ENCODE results near the gene CAMSAP3. TPM values are rescaled to one million over a fixed set of nuclear protein-coding genes. Genes with fewer than 3 reads are reported as not detected.
A peak's percentile ranks its signal among the peaks of the same experiment; 100 is the strongest.

Gene CAMSAP3, protein sequence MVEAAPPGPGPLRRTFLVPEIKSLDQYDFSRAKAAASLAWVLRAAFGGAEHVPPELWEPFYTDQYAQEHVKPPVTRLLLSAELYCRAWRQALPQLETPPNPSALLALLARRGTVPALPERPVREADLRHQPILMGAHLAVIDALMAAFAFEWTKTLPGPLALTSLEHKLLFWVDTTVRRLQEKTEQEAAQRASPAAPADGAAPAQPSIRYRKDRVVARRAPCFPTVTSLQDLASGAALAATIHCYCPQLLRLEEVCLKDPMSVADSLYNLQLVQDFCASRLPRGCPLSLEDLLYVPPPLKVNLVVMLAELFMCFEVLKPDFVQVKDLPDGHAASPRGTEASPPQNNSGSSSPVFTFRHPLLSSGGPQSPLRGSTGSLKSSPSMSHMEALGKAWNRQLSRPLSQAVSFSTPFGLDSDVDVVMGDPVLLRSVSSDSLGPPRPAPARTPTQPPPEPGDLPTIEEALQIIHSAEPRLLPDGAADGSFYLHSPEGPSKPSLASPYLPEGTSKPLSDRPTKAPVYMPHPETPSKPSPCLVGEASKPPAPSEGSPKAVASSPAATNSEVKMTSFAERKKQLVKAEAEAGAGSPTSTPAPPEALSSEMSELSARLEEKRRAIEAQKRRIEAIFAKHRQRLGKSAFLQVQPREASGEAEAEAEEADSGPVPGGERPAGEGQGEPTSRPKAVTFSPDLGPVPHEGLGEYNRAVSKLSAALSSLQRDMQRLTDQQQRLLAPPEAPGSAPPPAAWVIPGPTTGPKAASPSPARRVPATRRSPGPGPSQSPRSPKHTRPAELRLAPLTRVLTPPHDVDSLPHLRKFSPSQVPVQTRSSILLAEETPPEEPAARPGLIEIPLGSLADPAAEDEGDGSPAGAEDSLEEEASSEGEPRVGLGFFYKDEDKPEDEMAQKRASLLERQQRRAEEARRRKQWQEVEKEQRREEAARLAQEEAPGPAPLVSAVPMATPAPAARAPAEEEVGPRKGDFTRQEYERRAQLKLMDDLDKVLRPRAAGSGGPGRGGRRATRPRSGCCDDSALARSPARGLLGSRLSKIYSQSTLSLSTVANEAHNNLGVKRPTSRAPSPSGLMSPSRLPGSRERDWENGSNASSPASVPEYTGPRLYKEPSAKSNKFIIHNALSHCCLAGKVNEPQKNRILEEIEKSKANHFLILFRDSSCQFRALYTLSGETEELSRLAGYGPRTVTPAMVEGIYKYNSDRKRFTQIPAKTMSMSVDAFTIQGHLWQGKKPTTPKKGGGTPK
- total RNA-seq: 1 to 10 TPM in 1 of 2 experiments, under 1 TPM in 1; 0.99 to 2.2 TPM
- under 1 TPM in 2 of 3 donors, not detected in 1; 0.20 to 0.58 TPM for polyA plus RNA-seq
- total RNA-seq: 0.49 to 3.3 (median 1.7) reads per million in 6 experiments

- peaks cover 13 to 51% (median 35%) of the 10 kb centered on the region in 5 donors for H3K27me3 Mint-ChIP-seq
- POLR2A ChIA-PET: no interaction called here
- H3K4me1 Mint-ChIP-seq: peaks cover 4 to 8% (median 6%) of the 10 kb centered on the region in 4 donors
- peak within 1 kb of the TSS; percentile 67 to 86 (median 79) for H3K4me3 Mint-ChIP-seq
- peaks cover 0 to 3% (median 0%) of the 10 kb centered on the region in 3 donors for H3K36me3 Mint-ChIP-seq
- H3K27ac Mint-ChIP-seq: peak within 1 kb of the TSS in 1 of 10 donors; percentile 16
- no peaks in the 10 kb centered on the region for H3K9me3 Mint-ChIP-seq
- ATAC-seq: peak; percentile 85 to 86
- DNase-seq: peak in 9 of 10 donors; percentile 24 to 70 (median 53)
Observed at GRCh38 chr19:7595466-7596133, at the start of gene CAMSAP3. Gene CAMSAP3 (plus strand): TSS chr19:7595863. CDS start chr19:7596003, 140 bp downstream.

DNA sequence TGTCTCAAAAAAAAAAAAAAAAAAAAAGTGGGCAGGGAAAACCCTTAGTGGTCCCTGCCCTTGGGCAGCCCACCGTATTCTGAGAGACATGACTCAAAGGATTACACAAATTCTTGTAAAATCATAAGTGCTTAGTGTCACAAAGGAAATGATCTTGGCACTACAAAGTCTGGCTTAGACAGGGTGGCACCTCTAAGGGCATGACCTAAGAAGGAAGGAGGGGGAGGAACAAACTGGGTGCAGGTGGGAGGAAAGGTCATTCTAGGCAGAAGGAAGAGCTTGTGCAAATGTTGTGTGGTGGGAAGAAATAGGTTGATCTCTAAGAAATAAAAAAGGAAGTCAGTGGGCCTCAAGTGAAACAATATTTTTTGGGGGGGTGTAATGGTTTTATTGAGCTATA is 49.8 kb upstream of the CAMSAP3 start:
- no peaks in the 10 kb centered on the region for H3K9me3 Mint-ChIP-seq
- H3K36me3 Mint-ChIP-seq: peaks cover 0 to 29% (median 6%) of the 10 kb centered on the region in 3 donors
- ATAC-seq (peak in 1 of 2 donors; percentile 36), DNase-seq (no peak)
- H3K4me3 Mint-ChIP-seq: no peak overlapping the region
- no peaks in the 10 kb centered on the region for H3K27me3 Mint-ChIP-seq
- POLR2A ChIA-PET: interaction anchor here (0.6 kb wide), 1 partner anchor 26 kb away, joined by 5 read pairs; no protein-coding TSS in a partner anchor
- H3K27ac Mint-ChIP-seq: peak overlapping the region in 4 of 10 donors; percentile 1 to 36 (median 16)
- H3K4me1 Mint-ChIP-seq: peaks cover 5 to 17% (median 8%) of the 10 kb centered on the region in 4 donors

DNA sequence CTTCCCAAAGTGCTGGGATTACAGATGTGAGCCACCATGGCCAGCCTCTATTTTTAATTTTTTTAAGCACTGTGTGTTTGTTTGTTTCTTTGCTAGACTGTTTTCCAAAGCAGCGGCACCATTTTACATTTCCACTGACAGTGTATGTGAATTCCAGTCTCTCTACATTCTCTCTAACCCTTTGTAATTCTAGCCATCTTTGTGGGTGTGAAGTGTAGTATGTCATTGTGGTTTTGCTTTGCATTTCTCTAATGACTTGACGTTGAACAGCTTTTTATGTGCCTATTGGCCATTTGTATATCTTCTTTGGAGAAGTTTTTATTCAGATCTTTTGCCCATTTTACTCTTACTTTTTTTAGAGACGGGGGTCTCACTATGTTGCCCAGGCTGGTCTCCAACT is 48.5 kb upstream of the CAMSAP3 start:
- DNase-seq (no peak), ATAC-seq (no peak)
- POLR2A ChIA-PET: no interaction called here
- no peaks in the 10 kb centered on the region for H3K27me3 Mint-ChIP-seq
- no peak overlapping the region for H3K4me3 Mint-ChIP-seq
- H3K9me3 Mint-ChIP-seq: no peaks in the 10 kb centered on the region
- H3K36me3 Mint-ChIP-seq: peaks cover 0 to 27% (median 9%) of the 10 kb centered on the region in 3 donors
- H3K4me1 Mint-ChIP-seq: peaks cover 7 to 17% (median 14%) of the 10 kb centered on the region in 4 donors
- H3K27ac Mint-ChIP-seq: peak overlapping the region in 3 of 10 donors; percentile 19 to 72 (median 36)

DNA sequence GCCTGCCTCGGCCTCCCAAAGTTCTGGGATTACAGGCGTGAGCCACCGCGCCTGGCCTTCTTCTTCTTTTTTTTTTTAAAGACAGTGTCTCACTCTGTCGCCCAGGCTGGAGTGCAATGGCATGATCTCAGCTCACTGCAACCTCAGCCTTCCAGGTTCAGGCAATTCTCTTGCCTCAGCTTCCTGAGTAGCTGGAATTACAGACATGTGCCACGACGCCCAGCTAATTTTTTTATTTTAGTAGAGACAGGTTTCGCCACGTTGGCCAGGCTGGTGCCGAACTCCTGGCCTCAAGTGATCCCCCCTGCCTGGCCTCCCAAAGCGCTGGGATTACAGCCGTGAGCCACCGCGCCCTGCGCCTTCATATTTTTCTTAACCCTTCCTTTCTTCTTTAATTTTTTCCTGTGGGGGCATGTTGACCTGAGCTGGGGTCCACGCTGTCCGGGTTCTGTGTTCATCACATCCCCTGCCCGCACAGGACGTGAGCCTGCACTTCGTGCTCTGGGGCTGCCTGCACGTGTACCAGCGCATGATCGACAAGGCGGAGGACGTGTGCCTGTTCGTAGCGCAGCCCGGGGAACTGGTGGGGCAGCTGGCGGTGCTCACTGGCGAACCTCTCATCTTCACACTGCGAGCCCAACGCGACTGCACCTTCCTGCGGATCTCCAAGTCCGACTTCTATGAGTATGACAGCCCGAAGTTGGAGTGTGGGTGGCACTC is 46.1 kb upstream of the CAMSAP3 start:
- Mint-ChIP-seq H3K4me3 (no peak overlapping the region), H3K27ac (peak overlapping the region in 1 of 10 donors; percentile 61), H3K4me1 (peaks cover 8 to 18% (median 13%) of the 10 kb centered on the region in 4 donors), H3K27me3 (no peaks in the 10 kb centered on the region), H3K9me3 (no peaks in the 10 kb centered on the region), H3K36me3 (peaks cover 0 to 22% (median 7%) of the 10 kb centered on the region in 3 donors)
- ATAC-seq (no peak), DNase-seq (no peak)
- POLR2A ChIA-PET: no interaction called here

DNA sequence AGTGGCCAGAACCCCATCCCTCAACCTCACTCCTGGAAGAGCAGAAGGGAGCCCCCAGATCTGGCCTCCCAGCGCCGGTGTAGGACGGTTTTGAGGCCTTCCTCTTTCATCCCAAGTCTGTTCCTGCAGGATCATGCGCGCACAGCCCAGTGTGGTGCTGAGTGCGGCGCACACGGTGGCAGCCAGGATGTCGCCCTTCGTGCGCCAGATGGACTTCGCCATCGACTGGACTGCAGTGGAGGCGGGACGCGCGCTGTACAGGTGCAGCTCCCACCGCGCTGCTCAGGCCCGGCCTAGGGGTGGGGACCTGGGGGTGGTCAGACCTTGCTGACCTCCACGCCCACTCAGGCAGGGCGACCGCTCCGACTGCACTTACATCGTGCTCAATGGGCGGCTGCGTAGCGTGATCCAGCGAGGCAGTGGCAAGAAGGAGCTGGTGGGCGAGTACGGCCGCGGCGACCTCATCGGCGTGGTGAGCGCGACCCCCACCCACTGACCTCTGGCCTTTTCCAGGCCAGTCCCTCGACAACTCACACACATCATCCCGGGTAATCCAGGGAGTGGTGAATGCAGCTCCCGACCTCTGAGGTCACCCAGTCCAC is 45.4 kb upstream of the CAMSAP3 start:
- Mint-ChIP-seq H3K36me3 (peaks cover 0 to 22% (median 7%) of the 10 kb centered on the region in 3 donors), H3K27ac (peak overlapping the region in 3 of 10 donors; percentile 11 to 61 (median 13)), H3K4me1 (peaks cover 7 to 18% (median 12%) of the 10 kb centered on the region in 4 donors), H3K4me3 (no peak overlapping the region), H3K9me3 (no peaks in the 10 kb centered on the region), H3K27me3 (no peaks in the 10 kb centered on the region)
- POLR2A ChIA-PET: no interaction called here
- DNase-seq (no peak), ATAC-seq (no peak)

DNA sequence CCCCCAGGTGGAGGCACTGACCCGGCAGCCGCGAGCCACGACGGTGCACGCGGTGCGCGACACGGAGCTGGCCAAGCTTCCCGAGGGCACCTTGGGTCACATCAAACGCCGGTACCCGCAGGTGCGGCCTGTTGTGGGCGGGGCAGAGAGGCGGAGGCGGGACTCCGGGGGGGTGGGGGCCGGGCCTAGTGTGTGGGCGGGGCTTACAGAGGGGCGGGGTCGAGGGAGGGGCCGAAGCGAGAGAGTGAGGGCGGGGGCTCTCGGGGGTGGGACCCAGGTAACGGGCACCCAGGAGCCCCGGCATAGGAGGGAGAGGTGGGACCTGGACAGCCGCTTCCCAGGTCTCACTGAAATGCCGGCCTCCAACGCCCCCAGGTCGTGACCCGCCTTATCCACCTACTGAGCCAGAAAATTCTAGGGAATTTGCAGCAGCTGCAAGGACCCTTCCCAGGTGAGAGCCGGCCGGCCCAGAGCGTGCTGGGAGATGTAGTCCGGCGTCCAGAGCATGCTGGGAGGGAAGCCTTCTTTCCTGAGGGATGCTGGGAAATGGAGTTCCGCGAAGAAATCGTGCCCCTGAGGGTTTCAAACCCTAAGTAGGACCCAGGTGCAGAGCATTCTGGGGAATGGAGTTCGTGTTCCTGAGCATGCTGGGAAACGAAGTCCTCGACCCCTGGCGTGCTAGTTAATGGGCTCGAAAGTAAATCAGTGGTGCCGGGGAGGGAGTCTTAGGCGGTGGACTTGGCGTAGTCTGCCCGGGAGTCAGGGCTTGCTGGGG is 44.5 kb upstream of the CAMSAP3 start:
- Mint-ChIP-seq H3K36me3 (peaks cover 0 to 23% (median 9%) of the 10 kb centered on the region in 3 donors), H3K4me3 (peak overlapping the region in 4 of 10 donors; percentile 25 to 48 (median 36)), H3K27me3 (no peaks in the 10 kb centered on the region), H3K9me3 (no peaks in the 10 kb centered on the region), H3K27ac (peak overlapping the region in 1 of 10 donors; percentile 90), H3K4me1 (peaks cover 3 to 12% (median 8%) of the 10 kb centered on the region in 4 donors)
- ATAC-seq (peak; percentile 67 to 94), DNase-seq (peak in 6 of 10 donors; percentile 15 to 69 (median 46))
- POLR2A ChIA-PET: interaction anchor here (0.6 kb wide), 1 partner anchor 14 kb away, joined by 3 read pairs; no protein-coding TSS in a partner anchor

DNA sequence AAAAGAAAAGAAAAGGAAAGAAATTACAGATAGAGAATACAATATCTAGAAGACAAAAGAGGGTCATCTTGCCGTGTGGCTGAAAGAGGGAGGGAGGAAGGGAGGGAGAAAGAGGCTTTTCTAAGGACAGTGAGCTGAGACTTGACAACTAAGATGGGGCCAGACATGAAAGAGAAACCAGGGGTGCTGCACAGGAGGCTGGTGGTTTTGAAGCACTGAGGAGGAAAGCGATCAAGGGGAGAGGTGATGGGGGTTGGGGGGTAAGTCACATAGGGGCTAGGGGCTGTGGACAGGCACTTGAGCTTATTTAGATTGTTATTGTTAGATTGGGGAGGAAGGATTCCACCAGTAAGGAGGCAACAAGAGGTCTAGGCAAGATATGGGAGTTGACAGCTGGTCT is 42.9 kb upstream of the CAMSAP3 start:
- ATAC-seq (no peak), DNase-seq (no peak)
- peaks cover 0 to 37% (median 14%) of the 10 kb centered on the region in 3 donors for H3K36me3 Mint-ChIP-seq
- H3K27ac Mint-ChIP-seq: peak overlapping the region in 3 of 10 donors; percentile 50 to 74 (median 52)
- H3K4me1 Mint-ChIP-seq: peaks cover 3 to 12% (median 8%) of the 10 kb centered on the region in 4 donors
- POLR2A ChIA-PET: no interaction called here
- H3K4me3 Mint-ChIP-seq: no peak overlapping the region
- H3K27me3 Mint-ChIP-seq: no peaks in the 10 kb centered on the region
- H3K9me3 Mint-ChIP-seq: no peaks in the 10 kb centered on the region

- no peak for ATAC-seq
- H3K36me3 Mint-ChIP-seq: peaks cover 0 to 48% (median 20%) of the 10 kb centered on the region in 3 donors
Observed at GRCh38 chr19:7554565-7554964, 41.1 kb upstream of the CAMSAP3 start.

DNA sequence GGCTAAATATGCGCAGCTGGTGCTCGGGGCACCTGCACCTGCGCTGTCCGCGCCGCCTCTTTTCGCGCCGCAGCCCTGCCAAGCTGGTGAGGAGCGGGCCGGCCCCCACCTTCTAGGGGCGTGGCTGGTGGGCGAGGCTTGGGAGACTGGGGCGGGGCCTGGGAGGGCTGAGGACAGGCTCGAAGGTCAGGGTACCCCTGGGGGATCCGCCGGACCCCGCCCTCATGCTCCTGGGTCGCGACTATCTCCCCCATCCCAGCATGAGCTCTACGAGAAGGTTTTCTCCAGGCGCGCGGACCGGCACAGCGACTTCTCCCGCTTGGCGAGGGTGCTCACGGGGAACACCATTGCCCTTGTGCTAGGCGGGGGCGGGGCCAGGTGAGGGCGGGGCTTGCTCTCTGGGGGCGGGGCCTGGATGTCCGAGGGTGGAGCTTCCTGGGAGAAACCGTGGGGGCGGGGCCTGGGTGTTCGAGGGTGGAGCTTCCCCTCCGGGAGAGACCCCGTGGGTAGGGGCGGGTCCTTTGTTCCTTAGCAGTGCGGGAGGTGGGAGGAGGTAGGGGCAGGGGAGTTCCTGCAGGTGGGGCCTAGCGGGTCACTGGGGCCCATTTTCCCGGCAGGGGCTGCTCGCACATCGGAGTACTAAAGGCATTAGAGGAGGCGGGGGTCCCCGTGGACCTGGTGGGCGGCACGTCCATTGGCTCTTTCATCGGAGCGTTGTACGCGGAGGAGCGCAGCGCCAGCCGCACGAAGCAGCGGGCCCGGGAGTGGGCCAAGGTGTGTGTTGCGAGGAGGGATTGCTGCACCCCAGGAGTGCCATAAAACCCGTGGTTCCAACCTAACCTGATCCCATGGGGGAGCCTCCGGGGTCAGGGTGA is 40.4 kb upstream of the CAMSAP3 start:
- peaks cover 1 to 47% (median 20%) of the 10 kb centered on the region in 3 donors for H3K36me3 Mint-ChIP-seq
- H3K27me3 Mint-ChIP-seq: no peaks in the 10 kb centered on the region
- H3K4me1 Mint-ChIP-seq: peaks cover 3 to 12% (median 8%) of the 10 kb centered on the region in 4 donors
- ATAC-seq (no peak), DNase-seq (peak in 1 of 10 donors; percentile 14)
- H3K27ac Mint-ChIP-seq: no peak overlapping the region
- H3K4me3 Mint-ChIP-seq: no peak overlapping the region
- POLR2A ChIA-PET: no interaction called here
- no peaks in the 10 kb centered on the region for H3K9me3 Mint-ChIP-seq

More at GRCh38 chr19:7554565-7554964, 41.1 kb upstream of the CAMSAP3 start:
- Mint-ChIP-seq H3K4me1 (peaks cover 3 to 12% (median 8%) of the 10 kb centered on the region in 4 donors), H3K9me3 (no peaks in the 10 kb centered on the region), H3K27ac (peak overlapping the region in 1 of 10 donors; percentile 33), H3K4me3 (no peak overlapping the region), H3K27me3 (no peaks in the 10 kb centered on the region)
- DNase-seq: no peak
- POLR2A ChIA-PET: no interaction called here
